GM18511 (cell line): Measurements from ENCODE around the gene PSMB3.

ENCODE experiments used
- ATAC-seq: cut with Tn5 transposase; IDR thresholded peaks from one replicate; pipeline ENCODE4 v1.9.1; 2021; ENCODE audit warnings: mild to moderate bottlenecking, moderate library complexity; ENCODE audit not compliant: unreplicated experiment

PSMB3 gene

GRCh38 chr17:38733282-38733981 is 19.1 kb upstream of the PSMB3 start:
- ATAC-seq = no peak

DNA sequence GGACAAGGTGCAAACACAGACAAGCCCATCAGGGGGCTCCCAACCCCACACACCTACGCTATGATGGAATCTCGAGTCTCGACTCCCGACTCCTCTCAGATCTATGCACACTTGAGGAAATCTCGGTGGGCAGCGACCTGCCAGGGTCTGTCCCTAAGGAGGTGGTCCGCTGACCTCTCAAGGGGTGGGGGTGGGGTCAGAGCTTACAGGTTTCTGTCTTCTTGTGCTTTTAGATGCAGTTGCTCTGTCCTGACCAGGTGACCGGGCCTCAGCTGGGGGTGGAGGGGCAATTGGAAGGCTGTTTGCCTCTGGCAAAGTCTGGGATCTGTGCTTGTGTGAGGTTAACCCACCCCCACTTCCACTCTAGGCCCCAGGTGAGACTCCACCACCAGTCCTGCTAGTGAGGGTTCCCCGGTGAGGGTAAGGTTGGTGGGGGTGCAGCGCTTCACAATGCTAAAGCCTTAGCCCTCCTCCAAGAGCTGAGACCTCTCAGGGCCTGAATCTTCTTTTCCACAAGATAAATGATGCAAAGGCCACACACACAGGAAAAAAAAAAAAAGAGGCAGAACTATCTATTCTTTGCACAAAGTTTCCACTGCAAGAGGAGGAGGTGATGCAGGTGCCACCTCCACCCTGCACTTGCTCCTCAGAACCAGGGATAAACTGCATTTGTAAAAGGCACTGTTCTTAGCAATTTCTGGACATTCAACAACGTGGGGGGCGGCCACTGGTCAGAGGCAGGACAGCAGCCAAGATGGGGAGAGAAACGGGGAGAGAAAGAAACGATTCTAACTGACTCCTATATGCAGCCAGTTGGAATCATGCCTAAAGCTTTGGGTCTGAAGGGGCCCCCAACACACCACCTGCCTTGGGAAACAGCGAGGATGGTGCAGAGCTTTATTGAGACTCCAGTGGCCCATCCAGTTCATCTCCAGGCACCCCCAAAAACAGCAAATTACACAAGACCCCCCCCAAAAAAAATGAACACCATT is 18.3 kb upstream of the PSMB3 start:
- ATAC-seq = no peak

GRCh38 chr17:38735161-38735997 is 17.2 kb upstream of the PSMB3 start:
- ATAC-seq = no peak

DNA sequence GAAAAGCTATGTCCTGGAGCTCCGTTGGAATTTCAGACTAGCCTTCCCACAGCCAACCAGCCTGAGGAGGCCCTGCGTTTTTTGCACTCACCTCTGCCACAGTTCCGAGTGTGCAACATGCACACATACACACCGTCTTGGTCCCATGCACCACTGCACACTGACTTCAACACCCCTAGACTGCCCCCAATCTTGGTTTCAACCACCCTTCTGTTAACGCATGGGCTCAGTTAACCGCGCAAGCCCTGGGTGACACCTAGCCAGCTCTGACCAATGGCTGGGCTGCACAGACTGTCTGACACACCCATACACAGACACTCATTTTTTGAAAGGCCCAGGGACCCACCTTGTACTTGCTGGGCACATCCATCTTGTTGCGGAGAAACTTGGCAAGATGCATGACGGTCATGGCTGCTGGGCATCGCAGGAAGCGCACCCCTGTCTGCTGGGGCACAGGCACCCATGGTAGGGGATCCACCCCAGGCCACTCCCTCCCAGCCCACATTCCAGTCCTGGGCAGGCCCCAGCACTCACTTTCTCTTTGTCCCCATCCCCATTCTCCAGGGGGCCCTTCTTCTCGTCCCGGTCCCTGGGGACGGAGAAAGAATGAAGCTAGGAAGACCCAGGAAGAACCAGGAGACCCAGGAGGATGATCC is 14.4 kb upstream of the PSMB3 start:
- no peak for ATAC-seq

DNA sequence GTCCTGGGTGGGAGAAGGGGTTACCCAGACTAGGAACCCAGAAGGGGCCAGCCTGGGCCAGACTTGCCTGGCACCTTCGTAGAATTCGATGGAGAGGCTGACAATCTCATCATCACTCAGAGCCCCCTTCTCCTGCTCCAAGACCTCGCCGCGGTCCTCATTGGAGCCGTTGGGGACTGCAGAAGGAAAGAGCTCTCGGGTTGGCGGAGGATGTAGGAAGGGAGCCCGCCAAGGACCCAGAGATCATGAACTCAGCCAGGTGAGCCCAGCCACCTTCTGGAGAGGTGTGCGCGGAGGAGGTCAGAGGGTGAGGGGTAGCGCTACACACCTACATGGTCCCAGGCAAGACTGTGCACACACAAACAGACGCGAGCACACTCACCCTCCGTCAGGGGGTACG is 13.9 kb upstream of the PSMB3 start:
- ATAC-seq = no peak

- no peak for ATAC-seq
These were observed 13.2 kb upstream of the PSMB3 start for GRCh38 chr17:38739305-38739704.

DNA sequence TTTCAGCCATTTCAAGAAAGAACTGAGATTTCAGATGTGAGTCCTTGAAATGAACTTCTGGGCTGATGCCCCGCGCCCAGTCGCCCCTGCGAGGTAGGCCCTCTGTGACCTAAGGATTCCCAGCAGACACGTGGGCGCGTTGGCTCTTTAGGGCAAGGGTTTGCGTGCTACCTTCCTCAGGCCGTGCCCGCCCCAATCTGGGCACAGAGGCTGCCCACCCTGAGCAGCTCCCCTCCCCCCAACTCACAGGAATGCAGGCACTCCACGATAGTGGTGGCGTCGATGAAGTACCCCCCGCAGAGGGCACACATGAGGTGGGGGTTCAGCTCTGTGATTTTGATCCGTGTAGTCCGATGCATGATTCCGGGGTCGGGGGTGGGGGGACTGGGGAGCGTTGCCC is 12.5 kb upstream of the PSMB3 start:
- no peak for ATAC-seq

- no peak for ATAC-seq
These were observed 11.7 kb upstream of the PSMB3 start for GRCh38 chr17:38740806-38741205.

- ATAC-seq = no peak
These were observed 11.1 kb upstream of the PSMB3 start for GRCh38 chr17:38741461-38741860.

DNA sequence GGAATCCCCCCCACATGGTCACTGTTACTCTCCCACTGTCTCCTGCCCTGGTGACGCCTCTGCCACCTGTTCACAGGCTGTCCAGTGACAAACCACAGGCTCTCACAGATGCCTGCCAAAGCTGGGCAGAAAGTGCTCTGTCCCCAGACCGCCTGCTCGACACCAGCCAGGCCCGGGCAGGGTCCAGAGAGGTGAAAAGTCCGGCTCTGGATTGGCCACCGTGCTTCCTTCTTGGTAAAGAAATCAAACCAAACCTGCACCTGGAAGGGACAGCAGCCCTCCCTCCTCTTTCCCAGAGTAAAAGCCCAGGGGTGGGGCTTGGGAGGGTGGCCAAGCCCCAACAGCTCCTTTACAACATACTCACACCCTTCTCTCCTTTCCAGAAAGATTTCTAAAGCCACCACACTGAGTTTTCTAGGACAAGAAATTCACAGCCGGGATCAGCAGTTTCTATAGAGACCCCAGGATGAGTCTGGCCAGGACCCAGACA is 10.6 kb upstream of the PSMB3 start:
- ATAC-seq = no peak

- no peak for ATAC-seq
These were observed 9.9 kb upstream of the PSMB3 start for GRCh38 chr17:38742411-38743308.

DNA sequence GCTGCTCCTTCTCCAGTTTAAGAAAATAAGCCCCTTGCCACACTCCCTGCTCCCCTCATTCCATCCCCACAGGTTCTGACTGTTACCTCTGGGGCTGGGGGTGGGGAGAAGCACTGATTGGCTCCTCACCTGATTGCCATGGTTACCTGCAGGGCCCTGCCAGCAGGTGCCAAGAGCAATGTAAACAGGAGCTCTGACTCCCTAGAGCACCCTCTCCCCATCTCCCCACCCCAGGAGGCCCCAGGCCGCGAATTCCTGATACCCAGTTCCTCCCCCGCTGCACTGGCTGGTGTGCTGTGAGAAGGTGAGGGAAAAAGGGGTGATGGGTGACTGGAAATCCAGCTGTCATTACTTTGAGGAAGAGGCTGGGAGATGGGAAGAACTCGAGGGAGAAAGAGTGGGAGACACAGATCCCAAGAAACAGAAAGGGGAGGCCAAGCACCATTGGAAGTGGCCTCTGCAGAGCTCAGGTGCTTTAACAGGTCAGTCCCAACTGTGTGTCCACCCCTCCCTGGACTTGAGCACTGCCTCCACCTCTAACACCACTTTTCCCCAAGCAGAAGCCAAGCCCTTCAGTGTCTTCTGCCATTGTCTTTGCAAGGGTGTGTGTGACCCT is 8.9 kb upstream of the PSMB3 start:
- ATAC-seq = no peak

DNA sequence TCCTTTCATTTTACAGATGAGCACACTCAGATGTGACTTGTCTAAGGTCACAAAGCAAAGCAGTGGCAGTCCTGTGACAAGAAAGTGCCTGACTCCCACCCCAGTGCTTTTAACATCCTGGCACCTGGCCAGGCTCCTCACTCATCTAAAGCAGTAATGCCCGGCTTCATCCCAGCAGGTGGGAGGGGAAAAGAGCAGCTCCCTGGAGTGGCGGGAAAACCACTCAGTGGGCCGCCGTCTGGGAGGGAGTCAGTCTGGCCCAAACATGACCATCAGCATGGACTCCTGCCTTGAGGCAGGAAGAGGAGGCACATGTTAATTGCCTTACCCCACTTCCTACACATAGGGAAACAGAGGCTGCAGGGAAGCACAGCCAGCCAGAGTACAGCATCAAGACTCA is 7.0 kb upstream of the PSMB3 start:
- ATAC-seq = no peak

- ATAC-seq = no peak
These were observed 6.3 kb upstream of the PSMB3 start for GRCh38 chr17:38746004-38746848.

DNA sequence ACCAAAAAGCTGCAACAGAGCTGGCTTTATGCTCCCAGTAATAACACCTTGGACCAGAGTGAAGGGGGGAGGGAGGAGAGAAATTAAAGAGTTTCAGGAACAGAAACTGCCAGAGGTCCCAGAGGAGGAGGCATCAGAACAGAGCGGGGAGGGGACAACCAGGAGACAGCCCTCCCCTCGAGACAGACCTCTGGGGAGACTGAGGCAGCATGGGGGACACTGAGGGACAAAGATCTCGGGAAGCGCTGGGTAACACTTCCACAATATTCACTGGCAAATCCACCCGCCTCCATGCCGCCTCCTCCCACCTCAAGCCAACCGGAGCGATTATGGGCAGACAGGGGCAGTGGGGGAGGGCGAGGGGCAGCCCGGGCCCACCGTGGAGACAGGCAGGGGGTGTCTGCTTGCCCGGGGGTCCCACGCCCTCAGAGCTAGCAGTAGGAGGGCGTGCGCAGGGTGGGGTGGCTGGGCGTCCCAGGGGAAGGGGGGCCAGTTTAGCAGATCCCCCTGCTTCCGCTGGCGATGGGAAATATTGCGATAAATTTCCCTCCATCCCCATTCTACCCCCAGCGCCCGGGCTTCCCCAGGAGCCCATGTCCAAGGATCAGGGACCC is 5.6 kb upstream of the PSMB3 start:
- no peak for ATAC-seq

DNA sequence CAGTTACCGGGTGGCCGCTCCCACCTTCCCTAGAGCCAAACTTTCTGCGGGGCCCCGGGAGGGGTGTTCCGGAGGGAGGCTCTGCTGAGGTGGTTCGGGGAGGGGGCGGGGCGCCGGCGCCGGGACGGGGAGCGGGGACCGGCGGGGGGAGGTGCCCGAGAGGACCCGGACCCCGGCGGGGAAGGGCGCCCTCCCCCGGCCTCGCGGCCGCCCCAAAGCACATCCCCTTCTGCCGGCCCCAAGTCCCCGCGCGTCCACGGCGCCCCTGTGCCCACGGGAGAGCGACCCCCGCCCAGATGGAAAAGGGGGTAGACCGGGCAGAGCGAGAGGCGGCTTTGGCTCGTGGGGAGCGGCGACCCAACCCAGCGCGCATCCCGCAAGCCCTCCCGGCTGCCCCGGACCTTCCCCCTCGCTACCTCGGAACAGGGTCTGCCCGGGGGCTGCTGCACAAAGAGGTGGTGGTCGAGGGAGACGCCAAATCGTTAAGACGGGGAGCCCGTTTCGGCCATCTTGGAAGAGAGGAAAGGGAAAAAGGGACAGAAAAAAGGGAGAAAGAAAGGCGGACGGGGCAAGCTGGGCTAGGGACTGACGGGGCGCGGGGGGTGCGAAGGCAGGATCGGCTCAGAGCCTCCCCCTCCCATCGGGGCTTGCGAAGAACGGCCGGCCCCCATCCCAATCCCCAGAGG is 4.9 kb upstream of the PSMB3 start:
- no peak for ATAC-seq
